IMR-90 (cell line): ENCODE measurements around the gene PLCD1.

Experiments
- MXI1 ChIP-seq: IDR thresholded peaks from 2 replicates; pipeline ENCODE4 v1.6.1; 2012; ENCODE audit warnings: low read depth, mild to moderate bottlenecking, low read length, moderate library complexity, borderline replicate concordance
- POLR2A ChIP-seq: IDR thresholded peaks from 2 replicates; pipeline ENCODE4 v1.6.1; 2012; ENCODE audit warnings: mild to moderate bottlenecking, low read depth, low read length
- RAD21 ChIP-seq: IDR thresholded peaks from 2 replicates; pipeline ENCODE4 v1.6.1; 2012; ENCODE audit warnings: low read length, improper control_type of control experiment
- TF ChIP-seq, protein P1 (sequence below): conservative IDR thresholded peaks from 2 replicates; pipeline ENCODE4 v1.5.1; 2012; ENCODE audit warnings: mild to moderate bottlenecking, low read depth, low read length, improper control_type of control experiment

DNA sequence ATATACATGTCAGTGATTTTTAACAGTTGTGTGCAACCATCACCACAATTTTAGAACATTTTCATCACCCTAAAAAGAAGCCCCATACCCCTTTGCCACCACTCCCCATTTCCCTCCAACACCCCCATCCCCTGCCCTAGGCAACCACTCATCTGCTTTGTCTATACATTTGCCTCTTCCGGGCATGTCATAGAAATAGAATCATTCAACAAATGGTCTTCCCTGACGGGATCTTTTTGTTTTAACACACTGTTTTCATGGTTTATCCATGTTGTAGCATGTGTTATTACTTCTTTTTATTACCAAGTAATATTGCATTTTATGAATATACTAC is 34.8 kb downstream of the PLCD1 start:
- no peak for TF ChIP-seq RAD21
- TF ChIP-seq, protein P1, sequence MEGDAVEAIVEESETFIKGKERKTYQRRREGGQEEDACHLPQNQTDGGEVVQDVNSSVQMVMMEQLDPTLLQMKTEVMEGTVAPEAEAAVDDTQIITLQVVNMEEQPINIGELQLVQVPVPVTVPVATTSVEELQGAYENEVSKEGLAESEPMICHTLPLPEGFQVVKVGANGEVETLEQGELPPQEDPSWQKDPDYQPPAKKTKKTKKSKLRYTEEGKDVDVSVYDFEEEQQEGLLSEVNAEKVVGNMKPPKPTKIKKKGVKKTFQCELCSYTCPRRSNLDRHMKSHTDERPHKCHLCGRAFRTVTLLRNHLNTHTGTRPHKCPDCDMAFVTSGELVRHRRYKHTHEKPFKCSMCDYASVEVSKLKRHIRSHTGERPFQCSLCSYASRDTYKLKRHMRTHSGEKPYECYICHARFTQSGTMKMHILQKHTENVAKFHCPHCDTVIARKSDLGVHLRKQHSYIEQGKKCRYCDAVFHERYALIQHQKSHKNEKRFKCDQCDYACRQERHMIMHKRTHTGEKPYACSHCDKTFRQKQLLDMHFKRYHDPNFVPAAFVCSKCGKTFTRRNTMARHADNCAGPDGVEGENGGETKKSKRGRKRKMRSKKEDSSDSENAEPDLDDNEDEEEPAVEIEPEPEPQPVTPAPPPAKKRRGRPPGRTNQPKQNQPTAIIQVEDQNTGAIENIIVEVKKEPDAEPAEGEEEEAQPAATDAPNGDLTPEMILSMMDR: no peak
- TF ChIP-seq MXI1: no peak
- no peak for TF ChIP-seq POLR2A
